Caco-2 (cell line): ENCODE data around the gene ANTKMT. TPM values are rescaled to one million over a fixed set of nuclear protein-coding genes. Genes with fewer than 3 reads are reported as not detected.

ENCODE experiments used
- BruUV-seq: library from RNA; stranded (reverse); fragments of 400-500 nt; replicated peaks from 2 replicates; lab custom pipeline; 2021; lab: Mats Ljungman, UMichigan
- CTCF ChIA-PET: fragments of 300-600 bp; sonication (Branson Sonifier 250); formaldehyde crosslinking; loops from one replicate; lab custom pipeline; 2022; ENCODE audit warnings: antibody characterized with exemption; lab: Charles Lee
- POLR2A ChIA-PET: fragments of 300-600 bp; sonication (Branson Sonifier 250); formaldehyde crosslinking; loops from one replicate; lab custom pipeline; 2022; ENCODE audit warnings: antibody characterized with exemption; lab: Charles Lee
- DNase-seq, 2 experiments: peaks; one replicate each; pipeline versions ENCODE4 v3.0.0 to v3.0.0-alpha.2; 2020 to 2022
- H3K27me3 ChIP-seq: replicated peaks from 2 replicates; pipeline ENCODE4 v1.6.0; 2011; ENCODE audit warnings: low read length; ENCODE audit not compliant: control insufficient read depth, insufficient read depth
- H3K36me3 ChIP-seq: 2 replicates; pipeline ENCODE4 v1.5.1; 2011; ENCODE audit warnings: low read length; ENCODE audit not compliant: control insufficient read depth, insufficient read depth
- H3K4me1 ChIP-seq: fragments of 250-450 bp; sonication (Bioruptor Pico); 2 replicates; pipeline ENCODE4 v1.5.1; 2020; ENCODE audit warnings: mild to moderate bottlenecking
- H3K4me3 ChIP-seq: 2 replicates; pipeline ENCODE4 v1.5.1; 2011; ENCODE audit warnings: low read depth, mild to moderate bottlenecking, control low read depth, low read length
- H3K9me3 ChIP-seq: fragments of 250-450 bp; sonication (Bioruptor Pico); 2 replicates; pipeline ENCODE4 v1.5.1; 2020; ENCODE audit warnings: mild to moderate bottlenecking, moderate library complexity
- H3K27ac Mint-ChIP-seq: one replicate; pipeline ENCODE4 v1.8.0; 2022; ENCODE audit warnings: mixed read lengths; ENCODE audit not compliant: unreplicated experiment
- H3K27me3 Mint-ChIP-seq: one replicate; pipeline ENCODE4 v1.8.0; 2022; ENCODE audit warnings: mixed read lengths; ENCODE audit not compliant: insufficient read depth, unreplicated experiment
- H3K36me3 Mint-ChIP-seq: one replicate; pipeline ENCODE4 v1.8.0; 2022; ENCODE audit warnings: mild to moderate bottlenecking, mixed read lengths; ENCODE audit not compliant: insufficient read depth, unreplicated experiment
- H3K4me1 Mint-ChIP-seq: one replicate; pipeline ENCODE4 v1.8.0; 2022; ENCODE audit warnings: low read depth, mixed read lengths; ENCODE audit not compliant: unreplicated experiment
- H3K4me3 Mint-ChIP-seq: one replicate; pipeline ENCODE4 v1.8.0; 2022; ENCODE audit warnings: mild to moderate bottlenecking, moderate library complexity, mixed read lengths; ENCODE audit not compliant: unreplicated experiment
- H3K9me3 Mint-ChIP-seq: one replicate; pipeline ENCODE4 v1.8.0; 2022; ENCODE audit warnings: mixed read lengths; ENCODE audit not compliant: unreplicated experiment
- CTCF ChIP-seq, 2 experiments: fragments of 200-600 bp in 1 of 2; IDR thresholded peaks; 1 replicate in 1 of 2; 2 replicates in 1 of 2; pipeline versions ENCODE4 v1.5.1 to v1.8.0; 2011 to 2022; ENCODE audit warnings: antibody characterized with exemption in 1 of 2, control low read depth in 1 of 2, inconsistent platforms in 1 of 2, low read depth in 1 of 2, low read length in 1 of 2, mild to moderate bottlenecking in 1 of 2, moderate library complexity in 1 of 2; ENCODE audit not compliant: insufficient read depth in 1 of 2, severe bottlenecking in 1 of 2, unreplicated experiment in 1 of 2
- intact Hi-C: fragments of 100-400 bp; cut with micrococcal nuclease; formaldehyde crosslinking; loops from one replicate; pipeline ENCODE4 v1.10.0; 2022; ENCODE audit not compliant: unreplicated experiment
- total RNA-seq: library from RNA; stranded (reverse); gene quantifications from 2 replicates; pipeline ENCODE4 v1.2.3, GENCODE V29; 2022

Gene ANTKMT
- total RNA-seq, 1 experiment from 2014 or later: 42.6 TPM

- BruUV-seq: no TSS peak
- Histone ChIP-seq H3K36me3 (no peaks in the 10 kb centered on the region), H3K27me3 (no peaks in the 10 kb centered on the region; the same call in 1 of the 2 replicates), H3K4me1 (peaks cover 7% of the 10 kb centered on the region), H3K9me3 (no peaks in the 10 kb centered on the region), H3K4me3 (no peak overlapping the region)
- CTCF ChIA-PET: interaction anchor here (0.6 kb wide), 1 partner anchor 13 kb away, joined by 3 read pairs; no protein-coding TSS in a partner anchor
- no peak for TF ChIP-seq CTCF (IDR thresholded peaks at IDR 0.05; ENCODE audit: insufficient read depth in 1 of 2, low read depth in 1 of 2, low read length in 1 of 2, severe bottlenecking in 1 of 2, unreplicated experiment in 1 of 2)
- Mint-ChIP-seq H3K27ac (no peak overlapping the region), H3K36me3 (peaks cover 19% of the 10 kb centered on the region), H3K9me3 (no peaks in the 10 kb centered on the region), H3K4me3 (no peak overlapping the region), H3K4me1 (no peaks in the 10 kb centered on the region), H3K27me3 (peaks cover 9% of the 10 kb centered on the region)
- POLR2A ChIA-PET: no interaction called here
- no peak for DNase-seq
- intact Hi-C loops: no loop called here
Measured at GRCh38 chr16:698911-699671, 21.9 kb upstream of the ANTKMT start.

GRCh38 chr16:700684-701584 is 20.0 kb upstream of the ANTKMT start:
- Mint-ChIP-seq H3K27ac (no peak overlapping the region), H3K9me3 (no peaks in the 10 kb centered on the region), H3K36me3 (peaks cover 6% of the 10 kb centered on the region), H3K27me3 (peaks cover 9% of the 10 kb centered on the region), H3K4me1 (no peaks in the 10 kb centered on the region), H3K4me3 (no peak overlapping the region)
- no TSS peak for BruUV-seq
- no peak for TF ChIP-seq CTCF (IDR thresholded peaks at IDR 0.05; ENCODE audit: insufficient read depth in 1 of 2, low read depth in 1 of 2, low read length in 1 of 2, severe bottlenecking in 1 of 2, unreplicated experiment in 1 of 2)
- Histone ChIP-seq H3K9me3 (no peaks in the 10 kb centered on the region), H3K4me3 (no peak overlapping the region), H3K36me3 (no peaks in the 10 kb centered on the region), H3K4me1 (peaks cover 5% of the 10 kb centered on the region), H3K27me3 (no peaks in the 10 kb centered on the region; the same call in none of the 2 replicates)
- DNase-seq: peak in 1 of 2 experiments; percentile 75
- intact Hi-C loops: no loop called here
- POLR2A ChIA-PET: no interaction called here
- CTCF ChIA-PET: no interaction called here

- peaks cover 9% of the 10 kb centered on the region for H3K27me3 Mint-ChIP-seq
- BruUV-seq: no TSS peak
- H3K4me3 Mint-ChIP-seq: no peak overlapping the region
- Histone ChIP-seq H3K4me1 (peaks cover 5% of the 10 kb centered on the region), H3K27me3 (no peaks in the 10 kb centered on the region; the same call in none of the 2 replicates), H3K9me3 (no peaks in the 10 kb centered on the region), H3K4me3 (no peak overlapping the region), H3K36me3 (no peaks in the 10 kb centered on the region)
- DNase-seq: no peak
- intact Hi-C loops: no loop called here
- peaks cover 6% of the 10 kb centered on the region for H3K36me3 Mint-ChIP-seq
- H3K9me3 Mint-ChIP-seq: no peaks in the 10 kb centered on the region
- CTCF ChIA-PET: no interaction called here
- no peaks in the 10 kb centered on the region for H3K4me1 Mint-ChIP-seq
- POLR2A ChIA-PET: no interaction called here
- TF ChIP-seq CTCF (IDR thresholded peaks at IDR 0.05; ENCODE audit: insufficient read depth in 1 of 2, low read depth in 1 of 2, low read length in 1 of 2, severe bottlenecking in 1 of 2, unreplicated experiment in 1 of 2): no peak
- no peak overlapping the region for H3K27ac Mint-ChIP-seq
Measured at GRCh38 chr16:702341-702740, 18.6 kb upstream of the ANTKMT start.
